Measurements from ENCODE around the gene TTC17. TPM values are rescaled to one million over a fixed set of nuclear protein-coding genes. Genes with fewer than 3 reads are reported as not detected.
"Not testable (repeated sequence)": the region's sequence is repeated elsewhere in the genome, so short reads cannot be mapped to it uniquely, and the experiment has no call there.

Gene TTC17
- total RNA-seq, 1 experiment from 2014 or later: 92.7 TPM

GRCh38 chr11:43427971-43428370 lies 69.3 kb downstream of the TTC17 start:
- ChIA-PET POLR2A (no interaction called here), CTCF (interaction anchor here (0.6 to 0.7 kb wide), 2 partner anchors 9 to 424 kb away, joined by 3 read pairs; no protein-coding TSS in a partner anchor)
- Mint-ChIP-seq H3K27me3 (ENCODE audit: insufficient read depth, unreplicated experiment) (no peaks in the 10 kb centered on the region), H3K4me3 (ENCODE audit: unreplicated experiment) (no peak overlapping the region), H3K4me1 (ENCODE audit: insufficient read depth, unreplicated experiment) (no peaks in the 10 kb centered on the region), H3K9me3 (ENCODE audit: unreplicated experiment) (no peaks in the 10 kb centered on the region), H3K27ac (ENCODE audit: low read depth, unreplicated experiment) (no peak overlapping the region), H3K36me3 (ENCODE audit: insufficient read depth, unreplicated experiment) (peaks cover 28% of the 10 kb centered on the region)
- TF ChIP-seq CTCF (IDR thresholded peaks at IDR 0.05; ENCODE audit: unreplicated experiment): no peak
- BruUV-seq (replicated peaks): no TSS peak
- intact Hi-C loops (cut with micrococcal nuclease): no loop called here
- no peak for DNase-seq (ENCODE audit: unreplicated experiment)

GRCh38 chr11:43430916-43431315 lies 72.2 kb downstream of the TTC17 start:
- H3K4me3 Mint-ChIP-seq (ENCODE audit: unreplicated experiment); H3K4me1 Mint-ChIP-seq (ENCODE audit: insufficient read depth, unreplicated experiment); H3K27ac Mint-ChIP-seq (ENCODE audit: low read depth, unreplicated experiment); BruUV-seq (replicated peaks); intact Hi-C loops (cut with micrococcal nuclease); H3K9me3 Mint-ChIP-seq (ENCODE audit: unreplicated experiment); H3K27me3 Mint-ChIP-seq (ENCODE audit: insufficient read depth, unreplicated experiment); POLR2A ChIA-PET; DNase-seq (ENCODE audit: unreplicated experiment): not testable (repeated sequence)
- CTCF ChIA-PET: interaction anchor here (0.6 kb wide), 1 partner anchor 395 kb away, joined by 3 read pairs; no protein-coding TSS in a partner anchor
- peaks cover 34% of the 10 kb centered on the region for H3K36me3 Mint-ChIP-seq (ENCODE audit: insufficient read depth, unreplicated experiment)

DNA sequence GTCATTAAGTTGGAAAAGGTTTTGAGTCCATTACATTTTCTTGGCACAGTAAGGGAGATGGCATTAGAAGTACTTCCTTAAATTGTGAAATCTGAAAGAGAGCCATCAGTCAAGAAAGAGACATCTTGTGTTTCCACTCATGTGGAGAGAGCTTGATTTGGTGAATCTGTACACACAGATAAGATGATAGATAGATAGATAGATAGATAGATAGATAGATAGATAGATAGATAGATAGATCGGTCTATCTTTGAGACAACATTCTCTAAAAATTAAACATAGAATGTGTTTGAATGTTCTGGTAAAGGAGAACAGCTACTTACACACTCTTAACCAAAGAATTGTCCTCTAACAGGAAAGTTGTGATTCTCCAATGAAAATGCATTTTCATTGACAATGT lies 76.2 kb downstream of the TTC17 start:
- H3K4me3 Mint-ChIP-seq (ENCODE audit: unreplicated experiment): no peak overlapping the region

GRCh38 chr11:43440486-43440885 lies 81.8 kb downstream of the TTC17 start:
- TF ChIP-seq CTCF (IDR thresholded peaks at IDR 0.05; ENCODE audit: unreplicated experiment): no peak
- no TSS peak for BruUV-seq (replicated peaks)
- DNase-seq (ENCODE audit: unreplicated experiment): no peak
- H3K9me3 Mint-ChIP-seq (ENCODE audit: unreplicated experiment): no peaks in the 10 kb centered on the region
- H3K27me3 Mint-ChIP-seq (ENCODE audit: insufficient read depth, unreplicated experiment): no peaks in the 10 kb centered on the region
- peaks cover 85% of the 10 kb centered on the region for H3K36me3 Mint-ChIP-seq (ENCODE audit: insufficient read depth, unreplicated experiment)
- no peak overlapping the region for H3K4me3 Mint-ChIP-seq (ENCODE audit: unreplicated experiment)
- intact Hi-C loops (cut with micrococcal nuclease): no loop called here
- CTCF ChIA-PET: interaction anchor here (0.6 kb wide), 1 partner anchor 33 kb away, joined by 3 read pairs; no protein-coding TSS in a partner anchor
- H3K4me1 Mint-ChIP-seq (ENCODE audit: insufficient read depth, unreplicated experiment): no peaks in the 10 kb centered on the region
- POLR2A ChIA-PET: interaction anchor here (0.5 kb wide), 1 partner anchor 110 kb away, joined by 3 read pairs; no protein-coding TSS in a partner anchor
- H3K27ac Mint-ChIP-seq (ENCODE audit: low read depth, unreplicated experiment): no peak overlapping the region

More for the DNA sequence above, 76.2 kb downstream of the TTC17 start:
- DNase-seq (ENCODE audit: unreplicated experiment): no peak
- Mint-ChIP-seq H3K4me1 (ENCODE audit: insufficient read depth, unreplicated experiment) (no peaks in the 10 kb centered on the region), H3K9me3 (ENCODE audit: unreplicated experiment) (no peaks in the 10 kb centered on the region), H3K36me3 (ENCODE audit: insufficient read depth, unreplicated experiment) (peaks cover 52% of the 10 kb centered on the region), H3K27me3 (ENCODE audit: insufficient read depth, unreplicated experiment) (no peaks in the 10 kb centered on the region), H3K27ac (ENCODE audit: low read depth, unreplicated experiment) (no peak overlapping the region)
- CTCF ChIA-PET: no interaction called here
- no peak for TF ChIP-seq CTCF (IDR thresholded peaks at IDR 0.05; ENCODE audit: unreplicated experiment)
- POLR2A ChIA-PET: interaction anchor here (0.6 kb wide), 1 partner anchor 901 kb away, joined by 3 read pairs; no protein-coding TSS in a partner anchor
- no TSS peak for BruUV-seq (replicated peaks)
- intact Hi-C loops (cut with micrococcal nuclease): no loop called here

- ChIA-PET CTCF (no interaction called here), POLR2A (no interaction called here)
- intact Hi-C loops (cut with micrococcal nuclease): no loop called here
- Mint-ChIP-seq H3K27ac (ENCODE audit: low read depth, unreplicated experiment) (no peak overlapping the region), H3K4me1 (ENCODE audit: insufficient read depth, unreplicated experiment) (no peaks in the 10 kb centered on the region), H3K27me3 (ENCODE audit: insufficient read depth, unreplicated experiment) (no peaks in the 10 kb centered on the region), H3K36me3 (ENCODE audit: insufficient read depth, unreplicated experiment) (peaks cover 87% of the 10 kb centered on the region), H3K4me3 (ENCODE audit: unreplicated experiment) (no peak overlapping the region), H3K9me3 (ENCODE audit: unreplicated experiment) (no peaks in the 10 kb centered on the region)
- DNase-seq (ENCODE audit: unreplicated experiment): no peak
- no peak for TF ChIP-seq CTCF (IDR thresholded peaks at IDR 0.05; ENCODE audit: unreplicated experiment)
- TSS peak; percentile 10 for BruUV-seq (replicated peaks)
These were observed 85.1 kb downstream of the TTC17 start for GRCh38 chr11:43443811-43444210.

All from MCF 10A (cell line).